ENCODE results near the gene SLC20A1.

DNA sequence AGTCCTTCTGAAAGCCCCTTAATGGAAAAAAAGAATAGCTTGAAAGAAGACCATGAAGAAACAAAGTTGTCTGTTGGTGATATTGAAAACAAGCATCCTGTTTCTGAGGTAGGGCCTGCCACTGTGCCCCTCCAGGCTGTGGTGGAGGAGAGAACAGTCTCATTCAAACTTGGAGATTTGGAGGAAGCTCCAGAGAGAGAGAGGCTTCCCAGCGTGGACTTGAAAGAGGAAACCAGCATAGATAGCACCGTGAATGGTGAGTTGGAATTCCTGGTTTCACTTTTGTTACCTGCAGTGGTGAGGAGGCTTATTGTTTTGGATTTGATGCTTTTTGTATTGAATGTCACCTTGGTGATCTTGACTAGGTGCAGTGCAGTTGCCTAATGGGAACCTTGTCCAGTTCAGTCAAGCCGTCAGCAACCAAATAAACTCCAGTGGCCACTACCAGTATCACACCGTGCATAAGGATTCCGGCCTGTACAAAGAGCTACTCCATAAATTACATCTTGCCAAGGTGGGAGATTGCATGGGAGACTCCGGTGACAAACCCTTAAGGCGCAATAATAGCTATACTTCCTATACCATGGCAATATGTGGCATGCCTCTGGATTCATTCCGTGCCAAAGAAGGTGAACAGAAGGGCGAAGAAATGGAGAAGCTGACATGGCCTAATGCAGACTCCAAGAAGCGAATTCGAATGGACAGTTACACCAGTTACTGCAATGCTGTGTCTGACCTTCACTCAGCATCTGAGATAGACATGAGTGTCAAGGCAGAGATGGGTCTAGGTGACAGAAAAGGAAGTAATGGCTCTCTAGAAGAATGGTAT lies 13.3 kb downstream of the SLC20A1 start:
- TF ChIP-seq RAD21 (IDR thresholded peaks at IDR 0.05; ENCODE audit: low read length) = no peak
- TF ChIP-seq MAFK (IDR thresholded peaks at IDR 0.05; ENCODE audit: low read depth, low read length) = no peak
- TF ChIP-seq, protein P1, sequence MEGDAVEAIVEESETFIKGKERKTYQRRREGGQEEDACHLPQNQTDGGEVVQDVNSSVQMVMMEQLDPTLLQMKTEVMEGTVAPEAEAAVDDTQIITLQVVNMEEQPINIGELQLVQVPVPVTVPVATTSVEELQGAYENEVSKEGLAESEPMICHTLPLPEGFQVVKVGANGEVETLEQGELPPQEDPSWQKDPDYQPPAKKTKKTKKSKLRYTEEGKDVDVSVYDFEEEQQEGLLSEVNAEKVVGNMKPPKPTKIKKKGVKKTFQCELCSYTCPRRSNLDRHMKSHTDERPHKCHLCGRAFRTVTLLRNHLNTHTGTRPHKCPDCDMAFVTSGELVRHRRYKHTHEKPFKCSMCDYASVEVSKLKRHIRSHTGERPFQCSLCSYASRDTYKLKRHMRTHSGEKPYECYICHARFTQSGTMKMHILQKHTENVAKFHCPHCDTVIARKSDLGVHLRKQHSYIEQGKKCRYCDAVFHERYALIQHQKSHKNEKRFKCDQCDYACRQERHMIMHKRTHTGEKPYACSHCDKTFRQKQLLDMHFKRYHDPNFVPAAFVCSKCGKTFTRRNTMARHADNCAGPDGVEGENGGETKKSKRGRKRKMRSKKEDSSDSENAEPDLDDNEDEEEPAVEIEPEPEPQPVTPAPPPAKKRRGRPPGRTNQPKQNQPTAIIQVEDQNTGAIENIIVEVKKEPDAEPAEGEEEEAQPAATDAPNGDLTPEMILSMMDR (conservative IDR thresholded peaks at IDR 0.05; ENCODE audit: low read depth, low read length) = no peak
- no peak for TF ChIP-seq POLR2A (IDR thresholded peaks at IDR 0.05; ENCODE audit: low read depth, low read length)
- no peak for TF ChIP-seq MXI1 (IDR thresholded peaks at IDR 0.05; ENCODE audit: borderline replicate concordance, low read depth, low read length)
